Measurements from ENCODE around the gene WFS1.

Gene WFS1

GRCh38 chr4:6331468-6331867 lies 61.8 kb downstream of the WFS1 start:
- TF ChIP-seq CTCF (IDR thresholded peaks at IDR 0.05; ENCODE audit: low read length) (no peak), EZH2phosphoT487 (IDR thresholded peaks at IDR 0.05; ENCODE audit: low read length) (no peak), EZH2 (optimal IDR thresholded peaks at IDR 0.05; ENCODE audit: low read depth, low read length) (no peak)
- no peaks in the 10 kb centered on the region for H3K36me3 ChIP-seq (replicated peaks; ENCODE audit: insufficient read depth, low read length)
- no peaks in the 10 kb centered on the region for H3F3A ChIP-seq (ENCODE audit: insufficient read depth, low read length)
- no peak for DNase-seq
- no peak overlapping the region for H3K4me2 ChIP-seq (ENCODE audit: low read depth, low read length)
- H3K79me2 ChIP-seq (ENCODE audit: low read length) = no peaks in the 10 kb centered on the region
- no peak overlapping the region for H3K27ac ChIP-seq (ENCODE audit: low read length)
- H3K4me1 ChIP-seq (ENCODE audit: low read length) = peaks cover 13% of the 10 kb centered on the region
- no peaks in the 10 kb centered on the region for H3K9me3 ChIP-seq (replicated peaks; ENCODE audit: insufficient read depth, low read length)
- no peak overlapping the region for H2AFZ ChIP-seq (ENCODE audit: low read length)
- H3K9ac ChIP-seq (ENCODE audit: low read length) = no peak overlapping the region
- H4K20me1 ChIP-seq (ENCODE audit: insufficient read depth, low read length) = no peaks in the 10 kb centered on the region
- no peak overlapping the region for H3K4me3 ChIP-seq (ENCODE audit: low read length)
- no peaks in the 10 kb centered on the region for H3K9me2 ChIP-seq (replicated peaks; ENCODE audit: insufficient read depth, low read length)
- H3K27me3 ChIP-seq (replicated peaks; ENCODE audit: insufficient read depth, low read length) = peaks cover 77% of the 10 kb centered on the region

GRCh38 chr4:6332042-6332668 lies 62.5 kb downstream of the WFS1 start:
- H2AFZ ChIP-seq (ENCODE audit: low read length) = no peak overlapping the region
- no peaks in the 10 kb centered on the region for H3F3A ChIP-seq (ENCODE audit: insufficient read depth, low read length)
- H3K27ac ChIP-seq (ENCODE audit: low read length) = no peak overlapping the region
- no peaks in the 10 kb centered on the region for H3K9me2 ChIP-seq (replicated peaks; ENCODE audit: insufficient read depth, low read length)
- peak; percentile 35 for DNase-seq
- no peak overlapping the region for H3K4me2 ChIP-seq (ENCODE audit: low read depth, low read length)
- H3K27me3 ChIP-seq (replicated peaks; ENCODE audit: insufficient read depth, low read length) = peaks cover 75% of the 10 kb centered on the region
- H4K20me1 ChIP-seq (ENCODE audit: insufficient read depth, low read length) = no peaks in the 10 kb centered on the region
- peaks cover 13% of the 10 kb centered on the region for H3K4me1 ChIP-seq (ENCODE audit: low read length)
- TF ChIP-seq EZH2phosphoT487 (IDR thresholded peaks at IDR 0.05; ENCODE audit: low read length) (no peak), CTCF (IDR thresholded peaks at IDR 0.05; ENCODE audit: low read length) (peak; percentile 77), EZH2 (optimal IDR thresholded peaks at IDR 0.05; ENCODE audit: low read depth, low read length) (no peak)
- H3K9me3 ChIP-seq (replicated peaks; ENCODE audit: insufficient read depth, low read length) = no peaks in the 10 kb centered on the region
- H3K36me3 ChIP-seq (replicated peaks; ENCODE audit: insufficient read depth, low read length) = no peaks in the 10 kb centered on the region
- no peak overlapping the region for H3K9ac ChIP-seq (ENCODE audit: low read length)
- H3K79me2 ChIP-seq (ENCODE audit: low read length) = no peaks in the 10 kb centered on the region
- H3K4me3 ChIP-seq (ENCODE audit: low read length) = no peak overlapping the region

- DNase-seq = no peak
- Histone ChIP-seq H3K4me2 (ENCODE audit: low read depth, low read length) (no peak overlapping the region), H3K9ac (ENCODE audit: low read length) (no peak overlapping the region), H3K4me1 (ENCODE audit: low read length) (peaks cover 12% of the 10 kb centered on the region), H3K9me3 (replicated peaks; ENCODE audit: insufficient read depth, low read length) (no peaks in the 10 kb centered on the region), H3K9me2 (replicated peaks; ENCODE audit: insufficient read depth, low read length) (no peaks in the 10 kb centered on the region), H3K27me3 (replicated peaks; ENCODE audit: insufficient read depth, low read length) (peaks cover 77% of the 10 kb centered on the region), H4K20me1 (ENCODE audit: insufficient read depth, low read length) (no peaks in the 10 kb centered on the region), H3K79me2 (ENCODE audit: low read length) (no peaks in the 10 kb centered on the region), H3F3A (ENCODE audit: insufficient read depth, low read length) (no peaks in the 10 kb centered on the region), H2AFZ (ENCODE audit: low read length) (no peak overlapping the region), H3K4me3 (ENCODE audit: low read length) (no peak overlapping the region), H3K27ac (ENCODE audit: low read length) (no peak overlapping the region), H3K36me3 (replicated peaks; ENCODE audit: insufficient read depth, low read length) (no peaks in the 10 kb centered on the region)
- TF ChIP-seq EZH2phosphoT487 (IDR thresholded peaks at IDR 0.05; ENCODE audit: low read length) (no peak), EZH2 (optimal IDR thresholded peaks at IDR 0.05; ENCODE audit: low read depth, low read length) (no peak), CTCF (IDR thresholded peaks at IDR 0.05; ENCODE audit: low read length) (no peak)
These were observed 63.0 kb downstream of the WFS1 start for GRCh38 chr4:6332669-6333050.
